GM19468 (cell line): Measurements from ENCODE around the gene SLC25A21.
"Not testable (repeated sequence)": the region's sequence is repeated elsewhere in the genome, so short reads cannot be mapped to it uniquely, and the experiment has no call there.

Experiments used
- ATAC-seq: cut with Tn5 transposase; IDR thresholded peaks from one replicate; pipeline ENCODE4 v1.9.1; 2021; ENCODE audit warnings: mild to moderate bottlenecking, moderate library complexity, moderate number of reproducible peaks; ENCODE audit not compliant: unreplicated experiment; ENCODE audit errors: extremely low read depth

Gene SLC25A21

GRCh38 chr14:37114002-37114401 is 58.4 kb downstream of the SLC25A21 start:
- ATAC-seq, result no peak

GRCh38 chr14:37098132-37098531 is 74.3 kb downstream of the SLC25A21 start:
- ATAC-seq, result no peak

- ATAC-seq, result no peak
Measured at GRCh38 chr14:37094502-37094901, 77.9 kb downstream of the SLC25A21 start.

DNA sequence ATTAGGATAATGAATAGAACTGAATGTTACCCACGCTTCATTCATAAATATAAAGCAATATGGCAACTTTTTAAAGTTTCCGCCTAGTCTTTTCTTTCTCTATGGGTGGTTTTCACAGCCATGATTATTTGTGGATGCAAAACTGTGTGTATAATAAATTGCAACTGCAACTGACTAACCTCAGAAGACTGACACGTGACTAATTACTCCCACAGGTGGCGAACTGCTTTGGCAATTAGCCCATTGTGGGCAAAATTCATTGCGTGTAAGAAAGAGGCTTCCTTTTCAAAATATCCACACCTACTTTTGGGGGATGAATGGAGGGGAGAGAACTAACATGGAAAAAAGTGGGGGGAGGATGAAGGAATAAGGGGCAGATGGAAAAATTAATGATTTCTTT is 79.0 kb downstream of the SLC25A21 start:
- no peak for ATAC-seq

DNA sequence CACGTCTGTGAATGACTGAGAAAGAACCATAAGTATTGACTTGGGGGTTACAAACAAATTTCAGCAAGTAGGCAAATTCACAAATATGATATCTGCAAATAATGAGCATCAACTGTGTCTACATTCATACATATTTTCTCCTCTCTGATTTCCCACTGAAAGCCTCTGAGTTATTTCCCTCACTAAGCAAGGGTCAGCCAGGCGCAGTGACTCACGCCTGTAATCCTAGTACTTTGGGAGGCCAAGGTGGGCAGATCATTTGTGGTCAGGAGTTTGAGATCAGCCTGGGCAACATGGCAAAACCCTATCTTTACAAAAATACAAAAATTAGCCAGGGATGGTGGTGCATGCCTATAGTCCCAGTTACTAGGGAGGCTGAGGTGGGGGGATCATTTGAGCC is 80.8 kb downstream of the SLC25A21 start:
- no peak for ATAC-seq

- ATAC-seq, result no peak
Measured at GRCh38 chr14:37090026-37090425, 82.4 kb downstream of the SLC25A21 start.

DNA sequence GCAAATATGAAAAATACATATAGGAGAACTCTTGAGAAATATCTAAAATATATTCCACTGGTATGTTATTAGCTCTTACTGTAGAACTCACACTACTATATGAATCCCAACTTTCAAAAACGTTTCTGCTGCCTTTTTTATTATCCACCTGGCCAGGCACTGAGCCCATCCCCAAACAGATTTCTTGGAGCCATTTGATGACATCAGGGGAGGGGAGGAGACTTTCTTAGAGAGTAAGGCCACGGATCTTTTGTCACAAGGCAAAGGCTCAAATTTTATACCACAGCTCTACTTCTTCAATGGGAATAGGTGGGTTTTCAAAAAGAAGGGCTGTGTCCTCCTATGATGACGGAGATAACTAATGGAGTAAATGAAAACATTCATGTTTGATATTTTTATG is 83.0 kb downstream of the SLC25A21 start:
- ATAC-seq, result no peak

- no peak for ATAC-seq
Measured at GRCh38 chr14:37088356-37089215, 83.8 kb downstream of the SLC25A21 start.

- no peak for ATAC-seq
Measured at GRCh38 chr14:37087520-37087919, 84.9 kb downstream of the SLC25A21 start.

DNA sequence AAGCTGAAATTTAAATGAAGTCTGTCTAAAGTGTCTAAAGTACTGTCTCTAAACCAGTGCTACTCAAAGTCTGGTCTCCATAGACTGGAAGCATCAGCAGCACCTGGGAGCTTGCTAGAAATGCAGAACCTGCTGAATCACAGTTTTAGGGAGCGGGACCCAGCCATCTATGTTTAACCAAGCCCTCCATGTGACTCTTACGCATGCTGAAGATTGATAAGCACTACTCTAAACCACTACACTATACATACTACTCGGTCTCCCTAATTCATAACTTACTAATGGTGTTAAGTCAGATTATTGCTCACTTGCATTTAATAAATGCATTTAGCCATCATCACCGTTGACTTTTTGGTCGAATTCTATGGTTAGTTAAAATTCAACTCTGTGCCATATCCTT is 88.8 kb downstream of the SLC25A21 start:
- ATAC-seq, result no peak

DNA sequence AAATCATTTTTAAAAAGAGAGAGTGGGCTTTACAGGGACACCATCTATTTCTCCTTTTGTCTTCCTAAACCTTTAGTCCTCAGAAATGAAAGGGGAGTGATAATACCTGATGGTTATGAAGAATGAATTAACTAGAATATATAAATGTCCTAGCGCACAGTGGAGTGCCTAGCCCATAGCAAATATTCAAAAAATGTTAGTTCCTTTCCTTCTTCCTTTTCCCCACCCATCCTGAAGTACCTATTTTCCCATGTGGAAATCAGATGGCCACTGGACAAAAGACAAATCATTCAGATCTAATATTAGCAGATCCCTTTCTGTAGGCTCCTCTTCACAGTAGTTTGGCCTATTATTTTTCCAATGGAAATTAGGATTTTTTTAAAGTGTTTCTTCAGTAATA is 90.0 kb downstream of the SLC25A21 start:
- ATAC-seq, result no peak

- no peak for ATAC-seq
Measured at GRCh38 chr14:37081856-37082255, 90.5 kb downstream of the SLC25A21 start.

GRCh38 chr14:37081218-37081617 is 91.2 kb downstream of the SLC25A21 start:
- no peak for ATAC-seq

GRCh38 chr14:37078131-37078530 is 94.3 kb downstream of the SLC25A21 start:
- ATAC-seq, result no peak

GRCh38 chr14:37074320-37074719 is 98.1 kb downstream of the SLC25A21 start:
- ATAC-seq, result not testable (repeated sequence)

- no peak for ATAC-seq
Measured at GRCh38 chr14:37063467-37064240, 108.8 kb downstream of the SLC25A21 start.

DNA sequence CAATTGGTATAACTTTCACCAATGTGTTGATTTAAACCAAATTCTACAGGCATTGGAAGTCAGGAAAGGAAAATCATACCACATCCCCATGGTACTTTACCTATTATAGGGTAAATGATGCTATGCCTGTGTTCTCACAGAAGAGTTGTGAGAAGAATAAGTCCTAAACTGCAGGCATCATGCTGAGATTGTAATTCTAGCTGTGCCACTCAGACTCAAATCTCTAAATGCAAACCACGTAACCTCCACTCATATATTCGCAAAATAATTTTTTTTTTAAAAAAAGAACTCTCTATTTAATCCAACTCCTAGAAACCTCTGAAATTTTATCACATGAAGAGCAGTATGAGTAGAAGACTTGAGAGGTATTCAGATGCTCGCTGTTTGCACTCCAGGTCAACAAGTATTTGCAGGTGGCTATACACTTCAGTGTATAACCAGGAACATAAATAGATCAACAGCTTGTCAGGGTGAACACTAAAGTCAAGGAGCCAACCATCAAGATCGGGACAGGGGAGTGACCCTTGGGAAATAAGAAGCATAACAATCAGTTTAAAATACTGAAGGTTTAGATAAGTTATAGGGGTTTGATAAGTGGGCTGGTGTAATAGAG is 110.1 kb downstream of the SLC25A21 start:
- ATAC-seq, result no peak

GRCh38 chr14:37061697-37062096 is 110.7 kb downstream of the SLC25A21 start:
- ATAC-seq, result no peak

- no peak for ATAC-seq
Measured at GRCh38 chr14:37060496-37061260, 111.7 kb downstream of the SLC25A21 start.

GRCh38 chr14:37057776-37058175 is 114.6 kb downstream of the SLC25A21 start:
- no peak for ATAC-seq
